Chondrocyte (in vitro differentiated cells): ENCODE measurements around the gene HLX. TPM values are rescaled to one million over a fixed set of nuclear protein-coding genes. Genes with fewer than 3 reads are reported as not detected.
A peak's percentile ranks its signal among the peaks of the same experiment; 100 is the strongest.

Experiments used
- DNase-seq: peaks from one replicate; pipeline ENCODE4 v3.0.0; 2021; ENCODE audit warnings: mixed read lengths, low spot score
- H3K27ac Mint-ChIP-seq: one replicate; pipeline ENCODE4 v1.8.0; 2021; ENCODE audit warnings: mild to moderate bottlenecking, moderate library complexity, mixed read lengths; ENCODE audit not compliant: unreplicated experiment
- H3K27me3 Mint-ChIP-seq: 2 replicates; pipeline ENCODE4 v1.8.0; 2021; ENCODE audit warnings: low read depth, mixed read lengths
- H3K36me3 Mint-ChIP-seq: 2 replicates; pipeline ENCODE4 v1.8.0; 2021; ENCODE audit warnings: low read depth, mixed read lengths
- H3K4me1 Mint-ChIP-seq: 2 replicates; pipeline ENCODE4 v1.8.0; 2021; ENCODE audit warnings: low read depth, mild to moderate bottlenecking, mixed read lengths
- H3K4me3 Mint-ChIP-seq: one replicate; pipeline ENCODE4 v1.8.0; 2021; ENCODE audit warnings: mild to moderate bottlenecking, moderate library complexity, mixed read lengths; ENCODE audit not compliant: unreplicated experiment
- H3K9me3 Mint-ChIP-seq: 2 replicates; pipeline ENCODE4 v1.8.0; 2021; ENCODE audit warnings: low read depth, mixed read lengths
- CTCF ChIP-seq: fragments of 200-600 bp; sonication (generic); IDR thresholded peaks from 2 replicates; pipeline ENCODE4 v1.5.0; 2021; ENCODE audit warnings: antibody characterized with exemption, mild to moderate bottlenecking, moderate library complexity
- total RNA-seq: library from RNA; stranded (reverse); gene quantifications from 3 replicates; pipeline ENCODE4 v1.2.1, GENCODE V29; 2021

HLX gene
- total RNA-seq, 1 donor from 2014 or later, result 0.62 TPM

- no peak overlapping the region for H3K27ac Mint-ChIP-seq
- peak; percentile 91 for TF ChIP-seq CTCF
- DNase-seq, result no peak
- no peaks in the 10 kb centered on the region for H3K9me3 Mint-ChIP-seq
- H3K4me1 Mint-ChIP-seq, result peaks cover 26% of the 10 kb centered on the region
- H3K27me3 Mint-ChIP-seq, result peaks cover 72% of the 10 kb centered on the region
- H3K36me3 Mint-ChIP-seq, result peaks cover 4% of the 10 kb centered on the region
- no peak overlapping the region for H3K4me3 Mint-ChIP-seq
Measured at GRCh38 chr1:220873868-220874655, 5.2 kb upstream of the HLX start.

- Mint-ChIP-seq H3K36me3 (peaks cover 4% of the 10 kb centered on the region), H3K4me1 (peaks cover 32% of the 10 kb centered on the region), H3K27ac (no peak overlapping the region), H3K4me3 (no peak overlapping the region), H3K27me3 (peaks cover 70% of the 10 kb centered on the region), H3K9me3 (no peaks in the 10 kb centered on the region)
- TF ChIP-seq CTCF, result no peak
- no peak for DNase-seq
Measured at GRCh38 chr1:220875260-220875659, 4.0 kb upstream of the HLX start.

- H3K36me3 Mint-ChIP-seq, result peaks cover 4% of the 10 kb centered on the region
- H3K27me3 Mint-ChIP-seq, result peaks cover 76% of the 10 kb centered on the region
- H3K4me3 Mint-ChIP-seq, result peak overlapping the region; percentile 53
- no peak overlapping the region for H3K27ac Mint-ChIP-seq
- H3K9me3 Mint-ChIP-seq, result no peaks in the 10 kb centered on the region
- DNase-seq, result no peak
- H3K4me1 Mint-ChIP-seq, result peaks cover 42% of the 10 kb centered on the region
- TF ChIP-seq CTCF, result no peak
Measured at GRCh38 chr1:220876511-220877376, 2.5 kb upstream of the HLX start.

- Mint-ChIP-seq H3K9me3 (no peaks in the 10 kb centered on the region), H3K4me1 (peaks cover 46% of the 10 kb centered on the region), H3K27ac (no peak overlapping the region), H3K36me3 (peaks cover 6% of the 10 kb centered on the region), H3K27me3 (peaks cover 76% of the 10 kb centered on the region), H3K4me3 (peak overlapping the region; percentile 53)
- no peak for DNase-seq
- no peak for TF ChIP-seq CTCF
Measured at GRCh38 chr1:220877377-220878095, 1.7 kb upstream of the HLX start.
